Measurements from ENCODE around the gene BCAT1.
"Not testable (repeated sequence)": the region's sequence is repeated elsewhere in the genome, so short reads cannot be mapped to it uniquely, and the experiment has no call there.

The BCAT1 gene

GRCh38 chr12:24956351-24956750 lies 7.5 kb upstream of the BCAT1 start:
- not testable (repeated sequence) for DNase-seq

GRCh38 chr12:24955853-24956252 lies 7.0 kb upstream of the BCAT1 start:
- no peak for DNase-seq

- DNase-seq: no peak
Measured at GRCh38 chr12:24955389-24955788, 6.5 kb upstream of the BCAT1 start.

- no peak for DNase-seq
Measured at GRCh38 chr12:24954261-24954660, 5.4 kb upstream of the BCAT1 start.

- no peak for DNase-seq
Measured at GRCh38 chr12:24952389-24952788, 3.5 kb upstream of the BCAT1 start.

- no peak for DNase-seq
Measured at GRCh38 chr12:24950231-24950834, 1.4 kb upstream of the BCAT1 start.

- DNase-seq: peak; percentile 41 to 52
Measured at GRCh38 chr12:24948420-24948756, 513 bp downstream of the BCAT1 start.

GRCh38 chr12:24947541-24948419 lies 1.1 kb downstream of the BCAT1 start:
- DNase-seq: peak; percentile 43 to 62

- DNase-seq: peak; percentile 30 to 45
Measured at GRCh38 chr12:24945845-24946244, 3.1 kb downstream of the BCAT1 start.

- DNase-seq: no peak
Measured at GRCh38 chr12:24945039-24945438, 3.9 kb downstream of the BCAT1 start.

GRCh38 chr12:24944601-24944975 lies 4.3 kb downstream of the BCAT1 start:
- no peak for DNase-seq

- DNase-seq: no peak
Measured at GRCh38 chr12:24943947-24944600, 4.8 kb downstream of the BCAT1 start.

GRCh38 chr12:24940157-24940556 lies 8.7 kb downstream of the BCAT1 start:
- no peak for DNase-seq

GRCh38 chr12:24939551-24939950 lies 9.3 kb downstream of the BCAT1 start:
- DNase-seq: not testable (repeated sequence)

GRCh38 chr12:24938341-24938740 lies 10.6 kb downstream of the BCAT1 start:
- DNase-seq: no peak

GRCh38 chr12:24937553-24938244 lies 11.2 kb downstream of the BCAT1 start:
- no peak for DNase-seq

- DNase-seq: no peak
Measured at GRCh38 chr12:24933694-24934407, 15.1 kb downstream of the BCAT1 start.

GRCh38 chr12:24931666-24932405 lies 17.1 kb downstream of the BCAT1 start:
- peak; percentile 97 to 99 for DNase-seq

- DNase-seq: no peak
Measured at GRCh38 chr12:24929953-24930352, 18.9 kb downstream of the BCAT1 start.

GRCh38 chr12:24928533-24929306 lies 20.2 kb downstream of the BCAT1 start:
- not testable (repeated sequence) for DNase-seq

- no peak for DNase-seq
Measured at GRCh38 chr12:24928131-24928530, 20.8 kb downstream of the BCAT1 start.

Measured in Kasumi-1 (cell line).